CD4-positive, alpha-beta T cell treated with Interferon gamma for 1 hour (primary cell): ENCODE measurements around the gene NTM.

Source experiments
- DNase-seq: peaks from one replicate; pipeline ENCODE4 v3.0.0-alpha.2; 2020

NTM gene

DNA sequence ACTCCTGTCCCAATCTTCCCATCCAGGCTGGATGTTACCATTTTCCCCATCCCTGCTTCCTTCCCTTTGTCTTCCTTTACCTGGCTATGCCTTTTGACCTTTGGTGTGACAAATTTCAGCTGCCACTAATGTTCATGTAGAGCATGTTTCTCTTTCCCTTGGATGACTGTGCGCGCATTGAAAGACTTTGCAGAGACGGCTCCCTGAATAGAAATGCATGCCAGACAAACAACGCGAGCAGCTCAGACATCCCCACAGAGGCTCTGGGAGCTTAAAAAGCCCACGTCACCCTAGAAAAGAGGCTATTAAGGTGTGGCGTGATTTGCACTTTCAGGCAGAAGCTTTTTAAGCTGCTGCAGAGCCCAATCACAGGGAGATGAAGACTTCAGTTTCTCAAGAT, 202.0 kb downstream of the NTM start:
- DNase-seq, result no peak

DNA sequence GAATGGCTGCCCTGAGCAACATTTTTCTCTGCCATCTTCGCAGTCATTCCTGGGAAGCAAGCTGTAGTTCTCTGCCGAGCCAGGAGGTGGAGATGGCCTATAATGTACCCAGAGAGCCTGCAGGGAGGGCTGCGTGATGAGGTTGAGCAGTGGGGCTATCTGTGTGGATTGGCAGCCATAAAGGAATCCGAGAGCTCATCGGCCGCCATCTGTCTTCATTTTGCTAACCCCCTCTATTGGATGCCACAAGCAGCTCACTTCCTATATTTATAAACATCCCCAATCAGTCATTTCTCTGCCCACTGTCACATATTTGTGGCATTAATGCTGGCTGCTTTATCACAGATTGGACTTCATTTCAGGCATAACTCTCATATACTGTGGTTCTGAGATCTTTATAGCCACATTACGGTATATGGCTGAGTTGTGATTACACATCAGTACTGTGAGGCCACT, 209.5 kb downstream of the NTM start:
- no peak for DNase-seq

DNA sequence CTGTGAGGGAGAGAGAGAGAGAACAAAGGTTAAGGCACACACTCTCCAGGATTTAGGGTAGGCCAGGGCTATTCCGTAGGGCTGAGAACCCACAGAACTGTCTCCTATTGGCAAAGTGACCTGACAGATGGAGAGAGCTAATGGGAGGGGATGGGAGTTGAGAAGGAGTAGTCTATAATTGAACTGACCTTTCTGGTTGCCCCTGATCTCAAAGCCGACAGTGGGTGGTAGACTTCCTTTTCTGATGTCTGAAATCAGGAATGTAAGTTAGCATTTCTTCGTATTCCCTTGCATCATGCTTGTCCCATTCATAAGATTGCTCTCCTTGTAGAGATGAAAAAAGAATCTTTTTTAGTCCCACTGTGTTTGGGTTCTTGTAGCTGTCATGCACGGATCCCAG, 210.1 kb downstream of the NTM start:
- DNase-seq, result no peak

DNA sequence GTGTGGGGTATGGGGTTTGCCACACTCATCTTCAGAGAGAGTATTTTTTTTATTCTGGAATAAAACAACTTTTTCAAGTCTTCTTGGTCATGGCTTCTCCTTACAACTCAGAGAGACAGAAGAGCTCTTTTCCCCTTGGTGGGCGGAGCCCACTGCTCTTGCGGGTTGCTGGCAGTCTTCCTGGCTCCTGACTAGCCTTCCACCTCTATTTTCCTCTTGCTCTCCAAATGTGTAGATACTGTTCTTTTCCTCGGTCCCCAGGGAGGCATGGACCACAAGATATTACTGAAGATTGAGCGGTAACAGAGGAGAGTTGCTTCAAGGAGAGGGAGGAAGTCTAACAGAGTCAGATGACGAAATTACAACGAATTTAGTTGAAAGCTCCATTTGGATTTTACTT, 210.6 kb downstream of the NTM start:
- no peak for DNase-seq

DNA sequence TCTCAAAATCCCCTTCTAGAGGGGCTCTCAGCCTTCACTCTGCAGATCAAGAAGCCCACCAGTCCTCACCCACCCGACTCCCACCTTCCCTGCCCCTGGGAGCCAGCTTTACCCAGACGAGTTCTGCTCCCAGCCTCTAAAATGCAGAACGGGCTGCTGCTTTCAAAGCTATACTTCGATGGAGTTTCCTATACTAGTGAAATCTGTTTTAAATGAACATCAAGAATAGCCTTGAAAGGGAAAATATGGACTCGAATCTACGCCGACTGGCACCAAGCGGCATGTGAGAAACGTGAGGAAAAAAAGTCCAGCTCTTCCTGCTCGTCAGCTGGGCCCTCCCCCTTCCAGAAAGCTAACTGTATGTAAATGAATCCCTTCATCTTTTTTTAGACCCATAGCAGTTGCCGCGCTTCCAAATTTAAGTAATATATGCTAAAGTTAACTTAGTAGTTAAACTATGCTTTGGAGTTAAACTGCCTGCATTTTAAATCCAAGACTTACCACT, 211.7 kb downstream of the NTM start:
- DNase-seq, result no peak

DNA sequence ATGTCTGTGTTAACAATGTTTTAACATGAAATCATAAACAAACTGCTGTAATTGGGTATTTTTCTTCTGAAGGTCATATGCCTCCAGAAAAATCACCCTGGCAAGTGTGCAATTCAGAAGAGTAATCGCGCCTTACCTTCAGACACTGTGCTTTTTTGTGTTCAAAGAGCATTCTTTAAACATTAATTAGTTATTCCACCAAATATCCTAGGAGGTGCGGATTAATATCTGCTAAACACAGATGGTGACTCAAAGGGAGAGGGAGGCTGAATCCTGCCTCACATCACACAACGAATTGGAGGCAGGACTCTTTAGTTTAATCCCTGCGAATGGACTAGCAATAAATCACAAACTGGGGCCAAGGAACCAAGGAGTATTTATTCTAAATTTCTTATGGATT, 213.0 kb downstream of the NTM start:
- no peak for DNase-seq

DNA sequence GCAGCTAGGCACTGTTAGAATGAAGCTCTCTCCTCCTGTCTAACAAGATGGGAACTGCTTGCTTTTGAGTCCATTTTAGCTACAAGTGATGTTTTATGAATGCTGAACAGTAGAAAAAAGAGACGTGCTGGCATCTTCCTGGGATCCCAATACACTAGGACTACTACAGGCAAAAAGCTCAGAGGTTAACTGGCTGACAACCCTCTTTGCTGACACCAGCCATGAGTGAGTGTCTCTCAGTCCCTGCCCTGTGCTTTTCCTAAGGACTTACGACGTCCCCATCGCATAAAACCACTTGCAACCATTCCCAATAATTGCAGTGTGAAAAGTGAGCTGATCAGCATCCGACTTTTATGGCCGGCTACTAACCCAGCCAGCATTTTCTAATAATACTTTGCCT, 213.5 kb downstream of the NTM start:
- DNase-seq, result no peak

DNA sequence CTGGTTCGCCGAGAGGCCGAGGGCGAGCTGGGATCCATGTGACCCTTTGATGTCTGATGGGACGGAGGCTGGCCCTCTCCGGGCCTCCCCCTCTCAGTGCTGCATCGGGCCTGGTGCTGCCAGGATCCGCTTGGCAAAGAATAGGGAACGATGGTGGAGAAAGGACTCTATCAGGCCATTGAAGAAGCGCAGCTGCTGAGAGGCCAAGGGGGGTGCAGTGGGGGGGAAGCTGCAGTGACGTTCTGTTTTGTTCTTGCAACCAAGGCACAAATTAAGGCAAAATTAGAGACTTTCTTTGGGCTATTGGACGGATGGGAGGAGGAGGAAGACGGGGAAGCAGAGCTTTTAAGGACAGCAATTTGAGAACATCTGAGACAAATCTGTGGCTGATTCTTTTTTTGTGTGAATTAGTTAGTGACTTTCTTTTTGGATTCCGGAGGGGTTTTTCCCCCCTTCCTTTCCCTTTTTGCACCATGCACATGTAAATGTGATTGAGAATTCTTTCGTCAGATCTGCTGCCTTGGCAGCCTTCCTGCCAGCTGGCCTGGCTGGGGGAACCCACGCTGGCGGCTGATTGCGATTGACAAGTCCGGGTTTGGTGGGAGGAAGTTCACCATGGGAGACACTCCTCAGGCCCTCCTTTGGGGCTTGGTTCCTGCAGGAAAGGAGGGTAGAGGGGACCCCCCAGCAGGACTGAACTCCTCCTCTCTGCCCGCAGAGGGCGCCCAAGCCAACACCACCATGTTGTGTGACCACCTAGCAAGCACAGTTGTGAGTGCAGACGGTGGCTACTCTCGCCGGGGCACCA, 214.6 kb downstream of the NTM start:
- DNase-seq, result no peak

DNA sequence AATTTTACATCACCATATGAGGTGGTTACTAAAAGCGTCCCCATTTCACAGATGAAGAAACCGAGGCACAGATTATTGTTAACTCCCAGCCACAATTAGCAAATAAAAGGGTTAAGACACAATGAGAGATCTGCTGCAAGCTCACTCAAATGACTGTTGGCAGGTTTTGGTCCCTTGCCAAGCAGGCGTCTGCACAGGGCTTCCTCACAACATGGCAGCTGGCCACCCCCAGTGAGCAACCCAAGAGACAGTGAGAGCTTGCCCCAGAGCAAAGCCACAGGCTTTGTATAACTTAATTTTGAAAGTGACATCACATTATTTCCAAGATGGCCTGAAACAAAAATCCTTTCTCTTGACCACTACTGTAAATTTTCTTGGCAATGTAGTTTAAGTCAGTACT, 217.6 kb downstream of the NTM start:
- DNase-seq, result no peak

DNA sequence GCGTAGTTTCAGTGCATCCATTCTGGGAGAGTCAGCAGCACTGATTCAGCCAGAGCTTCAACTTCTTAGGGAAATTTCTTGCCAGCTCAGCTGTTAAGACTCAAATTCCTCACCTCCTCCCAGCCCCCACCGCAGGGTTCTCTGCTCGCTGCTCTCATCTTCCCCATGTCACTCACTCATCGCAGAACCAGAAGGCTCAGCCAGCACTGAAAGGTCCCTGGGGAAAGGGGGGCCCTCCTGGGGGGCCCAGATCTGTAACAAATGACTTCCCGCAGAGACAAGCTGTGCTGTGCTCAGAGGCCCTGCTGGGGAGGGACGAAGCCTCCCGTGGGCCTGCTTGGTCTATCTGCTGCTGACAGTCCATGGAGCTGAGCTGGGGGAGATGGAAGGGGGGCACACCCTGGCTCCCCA, 220.6 kb downstream of the NTM start:
- no peak for DNase-seq

DNA sequence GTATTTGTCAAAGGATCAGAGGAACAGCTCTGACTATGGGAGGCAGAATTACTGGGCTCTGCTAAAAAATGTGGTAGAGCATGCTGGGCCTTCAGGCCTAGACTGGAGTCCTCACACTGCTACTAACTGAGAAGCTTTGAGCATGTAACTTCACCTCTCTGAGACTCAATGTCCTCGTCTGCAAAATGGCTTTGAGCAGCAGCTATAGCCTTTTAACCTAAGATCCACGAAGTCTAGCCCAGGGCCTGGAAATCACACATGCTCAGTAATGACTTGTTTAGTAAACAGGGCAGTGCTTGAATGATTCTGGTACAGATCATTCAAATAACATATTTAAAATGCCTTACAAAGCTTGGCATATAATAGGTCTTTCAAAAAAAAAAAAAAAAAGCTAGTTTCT, 221.7 kb downstream of the NTM start:
- DNase-seq, result no peak

DNA sequence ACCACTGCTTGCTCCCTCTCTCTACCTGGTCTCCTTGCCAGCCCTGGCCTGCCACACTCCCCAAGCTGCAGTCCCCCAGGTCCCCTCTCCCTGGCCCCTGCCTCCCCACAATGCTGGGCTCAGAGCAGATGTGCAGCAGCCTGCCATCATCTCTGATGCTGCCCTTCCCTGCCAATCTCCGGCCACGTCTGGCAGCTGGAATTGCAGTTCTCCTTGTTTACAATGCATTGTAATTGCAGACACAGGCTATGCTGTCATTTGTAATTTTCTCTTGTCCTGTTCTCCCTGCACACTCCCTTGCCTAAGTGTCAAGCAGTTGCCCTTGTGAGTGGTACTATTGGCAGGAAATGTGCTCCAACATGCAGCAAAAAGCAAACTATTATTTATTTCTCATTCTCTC, 222.3 kb downstream of the NTM start:
- no peak for DNase-seq

DNA sequence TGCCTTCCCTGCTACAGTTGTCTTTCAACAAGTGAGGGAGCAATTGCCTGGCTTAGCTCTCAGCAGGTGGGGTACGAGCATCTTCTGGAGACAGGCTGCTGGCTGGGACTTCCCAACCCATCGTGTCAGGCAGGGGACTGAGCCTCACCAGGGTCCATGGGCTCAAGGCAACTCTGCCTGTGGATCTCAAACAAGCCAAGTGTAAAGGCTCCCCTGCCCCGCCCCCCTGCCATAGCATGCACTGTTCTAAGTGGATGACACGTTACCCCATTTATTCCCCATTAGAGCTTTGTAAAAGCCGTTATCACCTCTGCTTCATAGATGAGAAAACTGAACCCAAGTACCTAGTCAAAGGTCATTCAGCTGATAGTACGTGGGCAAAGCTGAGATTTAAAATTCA, 222.9 kb downstream of the NTM start:
- no peak for DNase-seq

DNA sequence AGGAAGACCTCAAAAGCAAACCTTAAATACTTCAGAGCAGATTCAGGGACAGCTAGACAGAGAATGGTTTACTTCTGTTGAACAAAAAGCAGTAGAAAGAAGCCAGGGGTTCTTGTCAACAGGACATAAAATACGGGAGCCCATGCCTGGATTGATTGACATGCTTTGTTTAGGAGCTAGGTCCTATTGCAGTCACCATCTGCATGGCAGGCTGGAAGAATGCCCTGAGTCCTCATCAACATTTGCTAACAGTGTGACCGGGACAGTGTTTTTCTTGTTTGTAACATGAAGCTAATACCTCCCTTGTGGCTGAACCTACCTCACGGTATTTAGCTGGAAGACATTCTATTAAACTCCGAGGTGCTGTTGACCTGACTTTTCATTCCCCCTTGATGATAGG, 225.4 kb downstream of the NTM start:
- no peak for DNase-seq

DNA sequence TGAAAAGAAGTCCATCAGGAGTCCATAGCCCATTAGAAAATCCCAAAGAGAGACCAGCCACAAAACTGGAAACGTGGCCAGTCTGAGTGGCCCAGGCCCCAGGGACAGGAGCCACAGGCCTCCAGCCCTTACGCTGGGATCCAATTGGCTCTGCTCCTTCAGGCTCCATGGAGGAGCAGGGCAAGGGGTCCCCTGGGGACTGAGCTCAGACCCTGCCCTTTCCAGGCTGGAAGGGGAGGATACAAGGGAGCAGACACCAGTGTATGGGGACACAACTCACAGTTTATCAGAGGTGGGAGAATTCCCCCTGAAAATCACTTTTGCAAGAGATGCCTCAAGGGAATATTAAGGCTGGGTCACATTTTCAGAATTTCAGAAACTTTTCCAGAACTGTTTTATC, 227.5 kb downstream of the NTM start:
- no peak for DNase-seq

DNA sequence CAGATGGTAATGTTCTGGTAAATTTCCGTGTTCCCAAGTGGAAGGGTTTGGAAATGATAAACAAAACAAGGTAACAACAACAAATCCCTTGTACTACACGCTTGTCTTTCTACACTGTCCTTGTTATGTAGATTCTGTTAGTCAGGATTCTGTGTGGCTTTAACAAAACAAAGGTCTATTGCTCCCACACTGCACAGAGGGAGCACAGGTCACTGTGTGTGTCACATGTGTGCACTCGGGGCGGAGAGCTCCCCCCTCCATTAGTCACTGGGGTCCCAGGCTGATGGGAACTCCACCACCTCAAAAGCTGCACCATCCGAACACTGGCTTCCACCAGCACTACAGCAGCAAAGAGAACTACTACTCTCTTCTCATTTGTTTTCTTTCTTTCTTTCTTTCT, 227.9 kb downstream of the NTM start:
- DNase-seq, result no peak

DNA sequence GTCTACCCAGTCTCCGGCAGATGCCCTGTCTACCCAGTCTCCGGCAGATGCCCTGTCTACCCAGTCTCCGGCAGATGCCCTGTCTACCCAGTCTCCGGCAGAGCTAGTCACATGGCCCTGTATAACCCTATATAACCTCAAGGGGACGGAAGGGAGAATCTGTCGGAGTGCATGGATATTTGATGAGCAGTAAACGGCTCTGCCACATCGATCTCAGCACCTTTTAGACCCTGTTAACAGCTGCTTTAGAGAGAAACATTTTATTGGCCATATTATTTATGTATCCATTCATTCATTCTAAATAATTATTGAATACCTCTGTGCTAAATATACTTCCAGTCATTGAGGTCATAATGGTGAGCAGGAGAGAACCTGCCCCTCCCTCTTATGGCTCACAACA, 228.9 kb downstream of the NTM start:
- no peak for DNase-seq

DNA sequence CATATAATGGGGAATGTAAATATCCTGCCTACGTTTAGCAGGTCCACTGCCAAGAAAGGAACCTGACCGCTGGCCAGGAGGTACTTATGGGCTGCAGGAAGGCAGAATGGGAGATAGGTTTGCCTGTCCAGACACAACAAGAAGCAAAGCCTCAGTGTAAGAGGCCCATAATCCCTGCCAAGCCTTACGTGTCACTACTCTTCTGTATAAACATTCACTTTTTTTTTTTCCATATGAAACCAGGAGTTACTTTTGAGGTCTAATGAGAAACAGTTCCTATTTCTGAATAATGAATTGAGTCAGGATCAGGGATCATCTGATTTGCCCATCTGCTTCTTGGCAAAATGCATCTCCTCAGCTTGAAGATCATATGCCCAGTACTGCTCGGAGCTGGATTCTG, 230.2 kb downstream of the NTM start:
- DNase-seq, result no peak

DNA sequence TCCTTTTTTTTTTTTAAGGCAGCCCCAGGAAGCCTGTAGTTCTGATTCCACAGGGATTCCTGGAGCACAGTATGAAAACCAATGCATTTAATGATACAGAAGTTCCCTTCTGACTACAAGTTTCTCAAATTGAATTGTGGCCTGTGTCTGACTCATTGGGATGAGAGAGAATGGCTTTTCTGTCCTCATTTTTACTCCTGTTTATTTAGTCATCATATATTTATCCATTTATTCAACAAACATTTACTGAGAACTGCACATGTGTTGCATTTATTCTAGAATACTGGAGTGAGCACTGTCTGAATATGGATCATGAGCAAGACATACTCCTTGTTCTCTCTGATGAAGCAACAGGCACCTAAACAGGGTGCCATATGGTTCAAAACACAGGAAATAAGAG, 231.2 kb downstream of the NTM start:
- no peak for DNase-seq

DNA sequence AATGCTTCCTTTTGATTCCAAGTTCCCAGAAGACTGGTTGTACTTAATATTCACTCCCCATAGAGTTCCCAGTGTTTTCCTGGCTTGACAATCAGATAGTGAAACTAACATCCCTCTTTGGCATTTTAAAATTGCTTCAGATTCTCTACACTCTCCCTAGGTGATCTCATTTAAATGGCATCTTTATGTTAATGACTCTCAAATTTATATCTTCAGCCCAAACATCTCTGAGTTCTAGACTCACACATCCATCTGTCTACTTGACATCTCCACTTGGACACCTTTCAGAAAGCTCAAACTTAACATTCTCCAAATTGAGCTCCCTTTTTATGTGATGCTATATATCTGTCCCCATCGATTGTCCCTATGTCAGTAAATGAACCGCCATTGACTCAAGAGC, 232.0 kb downstream of the NTM start:
- DNase-seq, result no peak

DNA sequence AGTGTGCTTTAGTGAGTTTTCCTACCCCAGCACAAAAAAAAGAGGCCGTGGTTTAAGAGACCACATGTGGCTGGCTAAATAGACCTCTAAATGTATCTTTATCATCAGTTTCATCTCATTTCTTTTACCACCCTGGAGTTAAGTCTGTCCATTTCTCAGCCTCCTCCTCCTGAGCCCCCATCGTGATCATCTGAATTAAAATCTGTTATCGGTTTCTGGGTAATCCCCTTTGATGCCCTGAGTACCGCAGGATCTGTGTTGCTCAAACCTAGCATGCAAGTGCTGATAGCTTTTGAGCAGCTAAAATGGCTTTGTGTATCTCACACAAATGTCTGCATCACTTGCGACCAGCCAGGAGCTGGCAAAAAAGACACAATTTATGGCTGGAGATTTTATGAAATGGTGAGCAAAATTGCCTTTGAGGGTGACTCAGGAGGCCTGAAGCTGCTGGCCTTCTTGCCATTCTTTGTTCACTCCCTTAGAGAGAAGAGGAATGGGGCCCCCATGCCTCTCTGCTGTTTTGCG, 236.5 kb downstream of the NTM start:
- no peak for DNase-seq

DNA sequence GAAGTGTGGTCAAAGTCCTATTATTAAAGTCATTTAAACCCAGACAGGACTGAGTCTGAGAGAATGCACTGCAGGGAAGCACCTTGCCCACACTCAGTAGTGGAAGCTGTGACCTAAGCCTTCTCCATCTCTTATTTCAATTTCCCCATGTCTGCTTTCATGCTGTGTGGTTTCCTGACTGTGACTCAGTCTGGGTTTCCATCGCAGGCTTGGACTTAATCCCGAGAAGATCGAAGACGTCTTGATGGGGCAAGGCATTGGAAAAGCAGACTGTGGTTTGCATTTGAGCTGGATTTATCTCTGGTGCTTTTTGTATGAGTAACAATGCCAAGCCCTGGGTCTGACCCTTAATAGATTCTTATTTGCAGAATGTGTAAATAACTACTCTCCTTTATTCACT, 238.9 kb downstream of the NTM start:
- DNase-seq, result no peak

DNA sequence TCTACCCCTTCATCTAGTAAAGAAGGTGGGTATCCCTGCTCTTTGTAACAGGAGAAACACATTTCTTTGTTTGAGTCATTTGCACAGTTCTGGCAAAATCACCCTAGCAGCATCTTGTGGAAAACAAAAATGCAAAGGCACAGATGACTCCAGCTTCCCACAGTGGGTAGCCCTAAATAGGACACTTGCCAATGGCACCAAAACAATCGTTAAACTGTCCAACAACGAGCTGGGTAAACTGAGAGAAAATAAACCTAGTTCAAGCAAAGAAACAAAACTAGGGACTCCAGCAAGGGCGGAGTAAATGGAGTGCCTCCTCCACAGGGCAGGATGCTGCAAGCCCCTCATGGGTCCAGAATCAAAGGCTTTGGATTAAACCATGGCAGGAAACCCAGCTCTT, 239.5 kb downstream of the NTM start:
- no peak for DNase-seq

DNA sequence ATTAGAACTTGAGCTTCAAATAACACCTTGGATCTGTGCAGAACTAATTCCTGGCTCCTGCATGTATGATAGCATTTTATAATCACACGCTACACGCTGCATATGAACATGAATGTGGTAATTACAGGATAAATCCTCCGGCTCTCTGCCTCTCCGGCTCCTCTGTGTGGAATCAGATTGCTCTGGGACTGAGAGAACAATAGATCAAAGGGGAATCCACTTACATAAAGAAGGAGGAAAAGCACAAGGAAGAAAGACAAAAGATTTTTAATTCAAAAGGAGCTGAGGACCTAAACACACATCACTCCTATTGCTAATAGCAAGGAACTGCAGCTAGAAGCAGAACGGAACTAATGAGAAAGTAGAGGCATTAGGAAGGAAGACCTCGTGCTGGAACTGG, 240.9 kb downstream of the NTM start:
- DNase-seq, result no peak

DNA sequence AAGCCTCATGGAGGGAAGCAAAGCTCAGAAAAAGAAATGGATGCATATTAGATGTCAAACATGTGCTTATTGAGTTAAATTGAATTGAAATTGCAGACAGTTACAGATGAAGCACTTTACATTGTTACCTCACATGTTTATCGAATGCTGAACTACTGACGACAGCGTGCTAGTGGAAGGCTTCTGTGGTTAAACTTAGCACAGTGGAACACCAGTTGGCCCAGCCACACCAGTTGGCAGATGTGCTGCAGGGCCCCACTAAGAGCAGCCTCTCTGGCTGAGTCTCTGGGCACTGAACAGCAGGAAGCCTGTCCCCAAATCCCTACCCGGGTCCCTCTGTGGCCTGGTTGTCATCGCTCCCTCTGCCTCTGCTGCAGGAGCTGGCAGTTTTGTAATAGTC, 242.1 kb downstream of the NTM start:
- no peak for DNase-seq
